Activated naive CD8-positive, alpha-beta T cell (primary cell): ENCODE measurements around the gene C3orf20.
"Not testable (repeated sequence)": the region's sequence is repeated elsewhere in the genome, so short reads cannot be mapped to it uniquely, and the experiment has no call there.

Experiments used
- H3K27ac Mint-ChIP-seq: one replicate; pipeline ENCODE4 v1.8.0; 2021; ENCODE audit warnings: mixed read lengths
- H3K27me3 Mint-ChIP-seq: one replicate; pipeline ENCODE4 v1.8.0; 2021; ENCODE audit warnings: mixed read lengths
- H3K36me3 Mint-ChIP-seq: one replicate; pipeline ENCODE4 v1.8.0; 2021; ENCODE audit warnings: mixed read lengths
- H3K4me1 Mint-ChIP-seq: one replicate; pipeline ENCODE4 v1.8.0; 2021; ENCODE audit warnings: low read depth, mixed read lengths
- H3K4me3 Mint-ChIP-seq: one replicate; pipeline ENCODE4 v1.8.0; 2021; ENCODE audit warnings: mild to moderate bottlenecking, mixed read lengths
- H3K9me3 Mint-ChIP-seq: one replicate; pipeline ENCODE4 v1.8.0; 2021; ENCODE audit warnings: low read depth, mixed read lengths

The C3orf20 gene

GRCh38 chr3:14741510-14741909 is 66.6 kb downstream of the C3orf20 start:
- peaks cover 7% of the 10 kb centered on the region for H3K9me3 Mint-ChIP-seq
- H3K4me1 Mint-ChIP-seq = no peaks in the 10 kb centered on the region
- H3K27me3 Mint-ChIP-seq = peaks cover 18% of the 10 kb centered on the region
- H3K36me3 Mint-ChIP-seq = peaks cover 14% of the 10 kb centered on the region
- no peak overlapping the region for H3K27ac Mint-ChIP-seq
- no peak overlapping the region for H3K4me3 Mint-ChIP-seq

- Mint-ChIP-seq H3K4me1 (no peaks in the 10 kb centered on the region), H3K4me3 (no peak overlapping the region), H3K9me3 (peaks cover 8% of the 10 kb centered on the region), H3K36me3 (peaks cover 14% of the 10 kb centered on the region), H3K27ac (no peak overlapping the region), H3K27me3 (peaks cover 18% of the 10 kb centered on the region)
Observed at GRCh38 chr3:14744556-14744955, 69.6 kb downstream of the C3orf20 start.

- Mint-ChIP-seq H3K9me3 (peaks cover 13% of the 10 kb centered on the region), H3K4me3 (no peak overlapping the region), H3K27ac (no peak overlapping the region), H3K4me1 (no peaks in the 10 kb centered on the region), H3K36me3 (peaks cover 10% of the 10 kb centered on the region), H3K27me3 (peaks cover 11% of the 10 kb centered on the region)
Observed at GRCh38 chr3:14750650-14751049, 75.7 kb downstream of the C3orf20 start.

GRCh38 chr3:14752979-14753378 is 78.0 kb downstream of the C3orf20 start:
- Mint-ChIP-seq H3K9me3 (peaks cover 13% of the 10 kb centered on the region), H3K27me3 (peaks cover 11% of the 10 kb centered on the region)
- not testable (repeated sequence) for H3K27ac Mint-ChIP-seq, H3K36me3 Mint-ChIP-seq, H3K4me1 Mint-ChIP-seq, H3K4me3 Mint-ChIP-seq

GRCh38 chr3:14757153-14757700 is 82.3 kb downstream of the C3orf20 start:
- Mint-ChIP-seq H3K4me1 (no peaks in the 10 kb centered on the region), H3K36me3 (no peaks in the 10 kb centered on the region), H3K27me3 (no peaks in the 10 kb centered on the region), H3K4me3 (no peak overlapping the region), H3K27ac (no peak overlapping the region), H3K9me3 (no peaks in the 10 kb centered on the region)

- Mint-ChIP-seq H3K27me3 (no peaks in the 10 kb centered on the region), H3K9me3 (no peaks in the 10 kb centered on the region), H3K4me3 (no peak overlapping the region), H3K36me3 (no peaks in the 10 kb centered on the region), H3K27ac (no peak overlapping the region), H3K4me1 (no peaks in the 10 kb centered on the region)
Observed at GRCh38 chr3:14758297-14758696, 83.4 kb downstream of the C3orf20 start.

GRCh38 chr3:14758959-14759358 is 84.0 kb downstream of the C3orf20 start:
- Mint-ChIP-seq H3K4me1 (no peaks in the 10 kb centered on the region), H3K4me3 (no peak overlapping the region), H3K9me3 (no peaks in the 10 kb centered on the region), H3K27ac (no peak overlapping the region), H3K27me3 (no peaks in the 10 kb centered on the region), H3K36me3 (no peaks in the 10 kb centered on the region)

GRCh38 chr3:14760185-14760584 is 85.2 kb downstream of the C3orf20 start:
- Mint-ChIP-seq H3K9me3 (no peaks in the 10 kb centered on the region), H3K4me3 (no peak overlapping the region), H3K27ac (no peak overlapping the region), H3K4me1 (no peaks in the 10 kb centered on the region), H3K27me3 (no peaks in the 10 kb centered on the region), H3K36me3 (no peaks in the 10 kb centered on the region)

GRCh38 chr3:14761121-14761672 is 86.3 kb downstream of the C3orf20 start:
- no peaks in the 10 kb centered on the region for H3K27me3 Mint-ChIP-seq
- H3K4me1 Mint-ChIP-seq = no peaks in the 10 kb centered on the region

GRCh38 chr3:14761866-14762265 is 86.9 kb downstream of the C3orf20 start:
- no peak overlapping the region for H3K27ac Mint-ChIP-seq
- no peak overlapping the region for H3K4me3 Mint-ChIP-seq
- no peaks in the 10 kb centered on the region for H3K4me1 Mint-ChIP-seq
- H3K9me3 Mint-ChIP-seq = no peaks in the 10 kb centered on the region
- H3K36me3 Mint-ChIP-seq = no peaks in the 10 kb centered on the region
- H3K27me3 Mint-ChIP-seq = no peaks in the 10 kb centered on the region

More at GRCh38 chr3:14761121-14761672, 86.3 kb downstream of the C3orf20 start:
- H3K36me3 Mint-ChIP-seq = no peaks in the 10 kb centered on the region
- H3K27ac Mint-ChIP-seq = no peak overlapping the region
- no peak overlapping the region for H3K4me3 Mint-ChIP-seq
- H3K9me3 Mint-ChIP-seq = no peaks in the 10 kb centered on the region

GRCh38 chr3:14762701-14763100 is 87.8 kb downstream of the C3orf20 start:
- Mint-ChIP-seq H3K4me1 (no peaks in the 10 kb centered on the region), H3K4me3 (no peak overlapping the region), H3K9me3 (no peaks in the 10 kb centered on the region), H3K36me3 (no peaks in the 10 kb centered on the region), H3K27me3 (no peaks in the 10 kb centered on the region), H3K27ac (no peak overlapping the region)

- H3K4me1 Mint-ChIP-seq = no peaks in the 10 kb centered on the region
- no peak overlapping the region for H3K4me3 Mint-ChIP-seq
- H3K36me3 Mint-ChIP-seq = no peaks in the 10 kb centered on the region
- H3K9me3 Mint-ChIP-seq = no peaks in the 10 kb centered on the region
- H3K27me3 Mint-ChIP-seq = no peaks in the 10 kb centered on the region
- no peak overlapping the region for H3K27ac Mint-ChIP-seq
Observed at GRCh38 chr3:14764331-14765059, 89.6 kb downstream of the C3orf20 start.

- Mint-ChIP-seq H3K27me3 (no peaks in the 10 kb centered on the region), H3K4me1 (no peaks in the 10 kb centered on the region), H3K36me3 (no peaks in the 10 kb centered on the region), H3K4me3 (no peak overlapping the region), H3K9me3 (no peaks in the 10 kb centered on the region), H3K27ac (no peak overlapping the region)
Observed at GRCh38 chr3:14765060-14765400, 90.1 kb downstream of the C3orf20 start.

GRCh38 chr3:14765576-14766427 is 90.9 kb downstream of the C3orf20 start:
- Mint-ChIP-seq H3K9me3 (no peaks in the 10 kb centered on the region), H3K4me3 (no peak overlapping the region), H3K4me1 (no peaks in the 10 kb centered on the region), H3K36me3 (no peaks in the 10 kb centered on the region), H3K27ac (no peak overlapping the region), H3K27me3 (no peaks in the 10 kb centered on the region)
